SK-MEL-5 (cell line): ENCODE results near the gene ANKRD2. TPM values are rescaled to one million over a fixed set of nuclear protein-coding genes. Genes with fewer than 3 reads are reported as not detected.
A peak's percentile ranks its signal among the peaks of the same experiment; 100 is the strongest.
"Not testable (repeated sequence)": the region's sequence is repeated elsewhere in the genome, so short reads cannot be mapped to it uniquely, and the experiment has no call there.

Source experiments
- DNase-seq: peaks from one replicate; pipeline ENCODE4 v3.0.0-alpha.2; 2016; ENCODE audit warnings: low read depth, low spot score
- in situ Hi-C: cut with HindIII; loops from 2 replicates; pipeline ENCODE4 v1.10.0; 2016; ENCODE audit warnings: low sequenced_read_pairs, high pct_unique_total_duplicates, low pct_unique_long_range_greater_than_20kb
- total RNA-seq: library from RNA; depleted of rRNA; stranded (reverse); fragments of >200 nt; shearing (Covaris generic); gene quantifications from 2 replicates; pipeline ENCODE4 v1.2.3, GENCODE V29; 2014

The ANKRD2 gene
- total RNA-seq, 1 experiment from 2014 or later: not detected

- DNase-seq: peak; percentile 27
- in situ Hi-C loops: no loop called here
Measured at GRCh38 chr10:97542169-97543024, 30.2 kb upstream of the ANKRD2 start.

GRCh38 chr10:97543025-97543546, 29.5 kb upstream of the ANKRD2 start:
- in situ Hi-C loops: no loop called here
- peak; percentile 85 for DNase-seq

- no peak for DNase-seq
- in situ Hi-C loops: no loop called here
Measured at GRCh38 chr10:97546456-97547270, 25.9 kb upstream of the ANKRD2 start.

- in situ Hi-C loops: no loop called here
- no peak for DNase-seq
Measured at GRCh38 chr10:97547271-97547600, 25.3 kb upstream of the ANKRD2 start.

- no peak for DNase-seq
- in situ Hi-C loops: no loop called here
Measured at GRCh38 chr10:97547962-97548361, 24.6 kb upstream of the ANKRD2 start.

GRCh38 chr10:97548828-97549455, 23.6 kb upstream of the ANKRD2 start:
- DNase-seq: no peak
- in situ Hi-C loops: no loop called here

GRCh38 chr10:97549587-97550322, 22.8 kb upstream of the ANKRD2 start:
- in situ Hi-C loops: no loop called here
- DNase-seq: peak; percentile 60

- in situ Hi-C loops: no loop called here
Measured at GRCh38 chr10:97550336-97551149, 22.0 kb upstream of the ANKRD2 start.

GRCh38 chr10:97551271-97551670, 21.3 kb upstream of the ANKRD2 start:
- DNase-seq: no peak
- in situ Hi-C loops: no loop called here

More at GRCh38 chr10:97550336-97551149, 22.0 kb upstream of the ANKRD2 start:
- DNase-seq: no peak

GRCh38 chr10:97553575-97554031, 19.0 kb upstream of the ANKRD2 start:
- in situ Hi-C loops: no loop called here
- DNase-seq: peak; percentile 51

- in situ Hi-C loops, DNase-seq: not testable (repeated sequence)
Measured at GRCh38 chr10:97554336-97554735, 18.2 kb upstream of the ANKRD2 start.

- in situ Hi-C loops, DNase-seq: not testable (repeated sequence)
Measured at GRCh38 chr10:97555541-97555940, 17.0 kb upstream of the ANKRD2 start.

GRCh38 chr10:97560731-97561381, 11.7 kb upstream of the ANKRD2 start:
- DNase-seq, in situ Hi-C loops: not testable (repeated sequence)

- in situ Hi-C loops, DNase-seq: not testable (repeated sequence)
Measured at GRCh38 chr10:97561386-97562077, 11.0 kb upstream of the ANKRD2 start.

- in situ Hi-C loops, DNase-seq: not testable (repeated sequence)
Measured at GRCh38 chr10:97562329-97562728, 10.2 kb upstream of the ANKRD2 start.
